ENCODE results near the gene ABCG8. TPM values are rescaled to one million over a fixed set of nuclear protein-coding genes. Genes with fewer than 3 reads are reported as not detected.

The ABCG8 gene
- total RNA-seq, 1 experiment from 2014 or later: not detected

GRCh38 chr2:43837831-43838559 is 776 bp upstream of the ABCG8 start:
- intact Hi-C loops (cut with micrococcal nuclease; ENCODE audit: unreplicated experiment): no loop called here
- H2AFZ ChIP-seq: no peak overlapping the region
- CTCF ChIA-PET: no interaction called here
- no peaks in the 10 kb centered on the region for H3K36me3 ChIP-seq (ENCODE audit: low read depth)
- no peaks in the 10 kb centered on the region for H3K9me2 ChIP-seq (ENCODE audit: insufficient read depth)
- POLR2A ChIA-PET (ENCODE audit: unreplicated experiment): no interaction called here
- DNase-seq: no peak
- BruUV-seq (replicated peaks): no TSS peak
- peaks cover 51% of the 10 kb centered on the region for H3K27me3 ChIP-seq (ENCODE audit: insufficient read depth, low read depth)
- no peak overlapping the region for H3K27ac ChIP-seq
- H3K79me2 ChIP-seq (ENCODE audit: low read depth): no peaks in the 10 kb centered on the region
- no peaks in the 10 kb centered on the region for H3K4me1 ChIP-seq (replicated peaks; ENCODE audit: insufficient read depth)
- no peaks in the 10 kb centered on the region for H3F3A ChIP-seq (ENCODE audit: insufficient read depth, low read depth)
- H3K4me2 ChIP-seq: no peak overlapping the region
- TF ChIP-seq CTCF (conservative IDR thresholded peaks at IDR 0.05): no peak
- TF ChIP-seq EZH2 (IDR thresholded peaks at IDR 0.05; ENCODE audit: low read depth): no peak
- H4K20me1 ChIP-seq (ENCODE audit: insufficient read depth): no peaks in the 10 kb centered on the region
- no peaks in the 10 kb centered on the region for H3K9me3 ChIP-seq (ENCODE audit: insufficient read depth, low read depth)
- no peak overlapping the region for H3K4me3 ChIP-seq

GRCh38 chr2:43839776-43840564 is 1.2 kb downstream of the ABCG8 start:
- no peak for DNase-seq
- H3K27me3 ChIP-seq (ENCODE audit: insufficient read depth, low read depth): peaks cover 61% of the 10 kb centered on the region
- intact Hi-C loops (cut with micrococcal nuclease; ENCODE audit: unreplicated experiment): no loop called here
- H3K4me1 ChIP-seq (replicated peaks; ENCODE audit: insufficient read depth): no peaks in the 10 kb centered on the region
- no TSS peak for BruUV-seq (replicated peaks)
- no peaks in the 10 kb centered on the region for H3K79me2 ChIP-seq (ENCODE audit: low read depth)
- H3K27ac ChIP-seq: no peak overlapping the region
- TF ChIP-seq EZH2 (IDR thresholded peaks at IDR 0.05; ENCODE audit: low read depth): no peak
- no peak for TF ChIP-seq CTCF (conservative IDR thresholded peaks at IDR 0.05)
- H4K20me1 ChIP-seq (ENCODE audit: insufficient read depth): no peaks in the 10 kb centered on the region
- H3F3A ChIP-seq (ENCODE audit: insufficient read depth, low read depth): no peaks in the 10 kb centered on the region
- H2AFZ ChIP-seq: no peak overlapping the region
- no peak overlapping the region for H3K4me2 ChIP-seq
- POLR2A ChIA-PET (ENCODE audit: unreplicated experiment): interaction anchor here (0.6 kb wide), 1 partner anchor 1737 kb away, joined by 5 read pairs; no protein-coding TSS in a partner anchor
- no peak overlapping the region for H3K4me3 ChIP-seq
- H3K36me3 ChIP-seq (ENCODE audit: low read depth): no peaks in the 10 kb centered on the region
- CTCF ChIA-PET: no interaction called here
- no peaks in the 10 kb centered on the region for H3K9me2 ChIP-seq (ENCODE audit: insufficient read depth)
- H3K9me3 ChIP-seq (ENCODE audit: insufficient read depth, low read depth): no peaks in the 10 kb centered on the region

GRCh38 chr2:43840965-43841364 is 2.2 kb downstream of the ABCG8 start:
- no peaks in the 10 kb centered on the region for H3K9me3 ChIP-seq (ENCODE audit: insufficient read depth, low read depth)
- no peaks in the 10 kb centered on the region for H3K9me2 ChIP-seq (ENCODE audit: insufficient read depth)
- no peaks in the 10 kb centered on the region for H4K20me1 ChIP-seq (ENCODE audit: insufficient read depth)
- TF ChIP-seq EZH2 (IDR thresholded peaks at IDR 0.05; ENCODE audit: low read depth): no peak
- no peak for TF ChIP-seq CTCF (conservative IDR thresholded peaks at IDR 0.05)
- no peaks in the 10 kb centered on the region for H3K36me3 ChIP-seq (ENCODE audit: low read depth)
- intact Hi-C loops (cut with micrococcal nuclease; ENCODE audit: unreplicated experiment): no loop called here
- POLR2A ChIA-PET (ENCODE audit: unreplicated experiment): no interaction called here
- DNase-seq: no peak
- no peak overlapping the region for H3K4me3 ChIP-seq
- H3K27ac ChIP-seq: no peak overlapping the region
- H3F3A ChIP-seq (ENCODE audit: insufficient read depth, low read depth): no peaks in the 10 kb centered on the region
- CTCF ChIA-PET: no interaction called here
- H3K4me1 ChIP-seq (replicated peaks; ENCODE audit: insufficient read depth): no peaks in the 10 kb centered on the region
- no TSS peak for BruUV-seq (replicated peaks)
- no peak overlapping the region for H3K4me2 ChIP-seq
- H2AFZ ChIP-seq: no peak overlapping the region
- no peaks in the 10 kb centered on the region for H3K79me2 ChIP-seq (ENCODE audit: low read depth)
- peaks cover 52% of the 10 kb centered on the region; the same call in 1 of the 2 replicates for H3K27me3 ChIP-seq (ENCODE audit: insufficient read depth, low read depth)
